Stimulated activated CD8-positive, alpha-beta memory T cell treated with anti-CD3 and anti-CD28 coated beads, Interleukin-7, amount 100 ng/mL, for 4 hours (primary cell): ENCODE measurements around the gene SUN2.

Source experiments
- DNase-seq, 2 donors: peaks; one replicate each; pipeline ENCODE4 v3.0.0-alpha.2; 2020; ENCODE audit warnings: low read depth in 2 of 2

SUN2 gene

GRCh38 chr22:38753948-38754750, 1.6 kb downstream of the SUN2 start:
- no peak for DNase-seq

GRCh38 chr22:38751422-38752346, 4.1 kb downstream of the SUN2 start:
- DNase-seq = peak; percentile 51 to 65

- no peak for DNase-seq
These were observed 4.8 kb downstream of the SUN2 start for GRCh38 chr22:38751066-38751421.

GRCh38 chr22:38750638-38751037, 5.2 kb downstream of the SUN2 start:
- DNase-seq = no peak

GRCh38 chr22:38750104-38750503, 5.7 kb downstream of the SUN2 start:
- DNase-seq = no peak

GRCh38 chr22:38748487-38749136, 7.2 kb downstream of the SUN2 start:
- no peak for DNase-seq

- no peak for DNase-seq
These were observed 9.9 kb downstream of the SUN2 start for GRCh38 chr22:38745676-38746460.

GRCh38 chr22:38744981-38745380, 10.8 kb downstream of the SUN2 start:
- no peak for DNase-seq

GRCh38 chr22:38742176-38742942, 13.4 kb downstream of the SUN2 start:
- no peak for DNase-seq

- no peak for DNase-seq
These were observed 14.2 kb downstream of the SUN2 start for GRCh38 chr22:38741576-38741975.

GRCh38 chr22:38741166-38741565, 14.6 kb downstream of the SUN2 start:
- DNase-seq = no peak

- no peak for DNase-seq
These were observed 15.0 kb downstream of the SUN2 start for GRCh38 chr22:38740754-38741153.

GRCh38 chr22:38740116-38740723, 15.6 kb downstream of the SUN2 start:
- no peak for DNase-seq

GRCh38 chr22:38739300-38740055, 16.3 kb downstream of the SUN2 start:
- DNase-seq = no peak

GRCh38 chr22:38738475-38739070, 17.2 kb downstream of the SUN2 start:
- no peak for DNase-seq

GRCh38 chr22:38737302-38738060, 18.3 kb downstream of the SUN2 start:
- no peak for DNase-seq

GRCh38 chr22:38736257-38736570, 19.6 kb downstream of the SUN2 start:
- DNase-seq = no peak

- no peak for DNase-seq
These were observed 20.1 kb downstream of the SUN2 start for GRCh38 chr22:38735465-38736256.
